ENCODE measurements around the gene SLC24A3. TPM values are rescaled to one million over a fixed set of nuclear protein-coding genes. Genes with fewer than 3 reads are reported as not detected.

Gene SLC24A3
- total and polyA plus RNA-seq, 2 of the 13 experiments (the other 11 are each of a cell fraction or from before 2014, with no cell fraction given), result not detected

DNA sequence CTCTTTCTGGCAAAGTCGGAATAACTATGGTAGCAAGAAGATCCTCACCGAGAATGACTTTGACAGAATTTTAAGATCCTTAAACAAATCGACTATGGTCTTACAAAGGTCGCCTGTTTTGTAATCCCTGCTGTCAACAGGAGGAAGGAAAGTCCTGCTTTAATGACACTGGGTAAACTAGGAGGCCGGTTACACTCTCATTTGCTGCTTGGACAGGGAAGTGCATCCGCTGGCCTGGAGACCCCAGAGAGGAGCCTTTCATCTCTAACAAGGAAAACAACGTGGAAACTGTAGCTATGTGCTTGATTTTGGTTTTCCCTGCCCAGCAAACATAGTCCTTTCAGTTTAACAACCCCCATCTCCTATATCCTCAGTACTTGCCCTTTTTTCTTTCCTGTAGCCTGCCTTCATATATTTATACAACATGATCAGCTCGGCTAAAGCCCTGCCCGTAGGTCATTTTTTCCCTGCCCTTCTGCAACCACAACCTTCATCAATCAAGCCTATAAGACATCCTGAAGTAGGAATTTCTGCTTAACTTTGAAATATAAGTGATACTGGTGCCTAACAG, 448.5 kb downstream of the SLC24A3 start (continued):
- TF ChIP-seq ZNF7 (CRISPR knock-in tag; IDR thresholded peaks at IDR 0.05), result no peak
- peak; percentile 77 for TF ChIP-seq PITX1 (CRISPR knock-in tag; IDR thresholded peaks at IDR 0.05)
- TF ChIP-seq ZBTB25 (CRISPR knock-in tag; IDR thresholded peaks at IDR 0.05), result no peak
- peak; percentile 64; the same call in 1 of the 2 replicates for TF ChIP-seq WIZ (CRISPR knock-in tag; IDR thresholded peaks at IDR 0.05)
- no peak for TF ChIP-seq HHEX (CRISPR knock-in tag; IDR thresholded peaks at IDR 0.05)
- TF ChIP-seq SETDB1 (CRISPR knock-in tag; IDR thresholded peaks at IDR 0.05; ENCODE audit: borderline replicate concordance), result no peak
- TF ChIP-seq, protein P1, sequence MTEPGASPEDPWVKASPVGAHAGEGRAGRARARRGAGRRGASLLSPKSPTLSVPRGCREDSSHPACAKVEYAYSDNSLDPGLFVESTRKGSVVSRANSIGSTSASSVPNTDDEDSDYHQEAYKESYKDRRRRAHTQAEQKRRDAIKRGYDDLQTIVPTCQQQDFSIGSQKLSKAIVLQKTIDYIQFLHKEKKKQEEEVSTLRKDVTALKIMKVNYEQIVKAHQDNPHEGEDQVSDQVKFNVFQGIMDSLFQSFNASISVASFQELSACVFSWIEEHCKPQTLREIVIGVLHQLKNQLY (CRISPR knock-in tag; IDR thresholded peaks at IDR 0.05), result peak; percentile 67; the same call in 1 of the 2 replicates
- TF ChIP-seq GFI1 (CRISPR knock-in tag; IDR thresholded peaks at IDR 0.05; ENCODE audit: borderline replicate concordance), result no peak
- TF ChIP-seq RXRB (CRISPR knock-in tag; IDR thresholded peaks at IDR 0.05; ENCODE audit: borderline replicate concordance), result peak; percentile 35; the same call in 1 of the 2 replicates
- peak; percentile 44; the same call in 1 of the 2 replicates for TF ChIP-seq PHF21A (CRISPR knock-in tag; IDR thresholded peaks at IDR 0.05)
- TF ChIP-seq, protein P2, sequence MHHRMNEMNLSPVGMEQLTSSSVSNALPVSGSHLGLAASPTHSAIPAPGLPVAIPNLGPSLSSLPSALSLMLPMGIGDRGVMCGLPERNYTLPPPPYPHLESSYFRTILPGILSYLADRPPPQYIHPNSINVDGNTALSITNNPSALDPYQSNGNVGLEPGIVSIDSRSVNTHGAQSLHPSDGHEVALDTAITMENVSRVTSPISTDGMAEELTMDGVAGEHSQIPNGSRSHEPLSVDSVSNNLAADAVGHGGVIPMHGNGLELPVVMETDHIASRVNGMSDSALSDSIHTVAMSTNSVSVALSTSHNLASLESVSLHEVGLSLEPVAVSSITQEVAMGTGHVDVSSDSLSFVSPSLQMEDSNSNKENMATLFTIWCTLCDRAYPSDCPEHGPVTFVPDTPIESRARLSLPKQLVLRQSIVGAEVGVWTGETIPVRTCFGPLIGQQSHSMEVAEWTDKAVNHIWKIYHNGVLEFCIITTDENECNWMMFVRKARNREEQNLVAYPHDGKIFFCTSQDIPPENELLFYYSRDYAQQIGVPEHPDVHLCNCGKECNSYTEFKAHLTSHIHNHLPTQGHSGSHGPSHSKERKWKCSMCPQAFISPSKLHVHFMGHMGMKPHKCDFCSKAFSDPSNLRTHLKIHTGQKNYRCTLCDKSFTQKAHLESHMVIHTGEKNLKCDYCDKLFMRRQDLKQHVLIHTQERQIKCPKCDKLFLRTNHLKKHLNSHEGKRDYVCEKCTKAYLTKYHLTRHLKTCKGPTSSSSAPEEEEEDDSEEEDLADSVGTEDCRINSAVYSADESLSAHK (CRISPR knock-in tag; IDR thresholded peaks at IDR 0.05; ENCODE audit: borderline replicate concordance), result no peak
- TF ChIP-seq, protein P3, sequence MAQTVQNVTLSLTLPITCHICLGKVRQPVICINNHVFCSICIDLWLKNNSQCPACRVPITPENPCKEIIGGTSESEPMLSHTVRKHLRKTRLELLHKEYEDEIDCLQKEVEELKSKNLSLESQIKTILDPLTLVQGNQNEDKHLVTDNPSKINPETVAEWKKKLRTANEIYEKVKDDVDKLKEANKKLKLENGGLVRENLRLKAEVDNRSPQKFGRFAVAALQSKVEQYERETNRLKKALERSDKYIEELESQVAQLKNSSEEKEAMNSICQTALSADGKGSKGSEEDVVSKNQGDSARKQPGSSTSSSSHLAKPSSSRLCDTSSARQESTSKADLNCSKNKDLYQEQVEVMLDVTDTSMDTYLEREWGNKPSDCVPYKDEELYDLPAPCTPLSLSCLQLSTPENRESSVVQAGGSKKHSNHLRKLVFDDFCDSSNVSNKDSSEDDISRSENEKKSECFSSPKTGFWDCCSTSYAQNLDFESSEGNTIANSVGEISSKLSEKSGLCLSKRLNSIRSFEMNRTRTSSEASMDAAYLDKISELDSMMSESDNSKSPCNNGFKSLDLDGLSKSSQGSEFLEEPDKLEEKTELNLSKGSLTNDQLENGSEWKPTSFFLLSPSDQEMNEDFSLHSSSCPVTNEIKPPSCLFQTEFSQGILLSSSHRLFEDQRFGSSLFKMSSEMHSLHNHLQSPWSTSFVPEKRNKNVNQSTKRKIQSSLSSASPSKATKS (CRISPR knock-in tag; IDR thresholded peaks at IDR 0.05), result no peak
- no peak for TF ChIP-seq ZNF709 (CRISPR knock-in tag; IDR thresholded peaks at IDR 0.05)
- TF ChIP-seq ZNF572 (CRISPR knock-in tag; IDR thresholded peaks at IDR 0.05), result no peak
- no peak for TF ChIP-seq ZNF17 (CRISPR knock-in tag; IDR thresholded peaks at IDR 0.05)
- no peak for TF ChIP-seq ADNP (CRISPR knock-in tag; IDR thresholded peaks at IDR 0.05)
- TF ChIP-seq ZNF891 (CRISPR knock-in tag; IDR thresholded peaks at IDR 0.05), result no peak
- TF ChIP-seq MNT (IDR thresholded peaks at IDR 0.05), result no peak
- TF ChIP-seq, protein P4, sequence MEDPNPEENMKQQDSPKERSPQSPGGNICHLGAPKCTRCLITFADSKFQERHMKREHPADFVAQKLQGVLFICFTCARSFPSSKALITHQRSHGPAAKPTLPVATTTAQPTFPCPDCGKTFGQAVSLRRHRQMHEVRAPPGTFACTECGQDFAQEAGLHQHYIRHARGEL (CRISPR knock-in tag; IDR thresholded peaks at IDR 0.05), result no peak
- TF ChIP-seq HNF4A (CRISPR knock-in tag; IDR thresholded peaks at IDR 0.05), result peak; percentile 50
- TF ChIP-seq PAX8 (CRISPR knock-in tag; IDR thresholded peaks at IDR 0.05; ENCODE audit: borderline replicate concordance), result no peak
- no peak for TF ChIP-seq SRF (IDR thresholded peaks at IDR 0.05; ENCODE audit: low read depth, low read length)
- TF ChIP-seq NCOA1 (CRISPR knock-in tag; IDR thresholded peaks at IDR 0.05), result no peak
